ENCODE results near the gene EFCAB5. TPM values are rescaled to one million over a fixed set of nuclear protein-coding genes. Genes with fewer than 3 reads are reported as not detected.
"Not testable (repeated sequence)": the region's sequence is repeated elsewhere in the genome, so short reads cannot be mapped to it uniquely, and the experiment has no call there.

The EFCAB5 gene
- total RNA-seq, 1 experiment from 2014 or later = 0.07 TPM

DNA sequence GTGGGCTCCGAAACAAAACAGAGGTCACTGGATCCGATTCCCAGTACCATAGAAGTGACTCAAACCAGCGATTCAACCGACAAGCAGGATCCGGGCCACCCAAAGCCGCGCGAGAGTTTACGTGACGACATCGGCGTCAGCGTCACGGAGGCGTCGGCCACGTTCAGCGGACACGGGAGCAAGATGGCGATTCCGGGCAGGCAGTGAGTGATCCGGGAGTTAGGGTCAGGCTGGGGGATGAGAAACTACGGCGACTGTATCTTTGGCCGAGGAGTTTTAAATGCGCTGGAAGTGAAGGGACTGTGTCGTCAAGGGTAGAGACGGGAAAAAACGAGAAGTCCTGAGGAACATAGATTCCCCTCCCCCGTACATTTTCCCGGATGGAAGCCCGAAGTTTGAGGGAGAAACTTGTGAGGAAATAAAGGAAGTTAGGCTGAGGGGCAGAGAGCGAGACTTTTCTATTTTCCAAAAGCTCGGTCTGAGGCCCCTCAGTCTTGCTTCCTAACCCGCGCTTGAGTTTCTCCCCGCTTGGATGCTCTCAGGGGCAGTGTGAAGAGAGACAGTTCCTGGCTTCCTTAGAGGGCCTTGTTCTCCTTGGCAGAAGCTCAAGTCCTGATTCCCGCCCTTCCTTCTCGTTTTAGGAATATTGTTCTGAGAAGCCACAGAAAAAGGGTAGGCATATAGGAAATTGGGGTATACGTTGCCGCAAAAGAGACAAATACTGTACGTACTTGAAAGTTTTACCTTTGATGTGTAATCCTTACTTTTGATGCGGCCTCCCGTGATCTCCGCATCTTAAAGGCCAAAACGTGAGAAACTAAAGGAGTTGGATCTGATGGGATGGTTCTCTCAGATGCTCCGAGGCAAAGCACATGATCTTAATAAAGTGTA lies 175.5 kb downstream of the EFCAB5 start, which contains the start of gene NSRP1:
Gene NSRP1 (plus strand): TSS at position 156 of the 891 bp plus-strand sequence. CDS start 28 bp downstream, at position 184.
- H3K27me3 ChIP-seq (ENCODE audit: low read length) = no peaks in the 10 kb centered on the region
- H3K79me2 ChIP-seq (ENCODE audit: low read length) = peaks cover 51% of the 10 kb centered on the region
- H3K4me2 ChIP-seq (ENCODE audit: low read depth, low read length, poor library complexity, severe bottlenecking) = peak within 1 kb of the TSS; percentile 74
- peak within 1 kb of the TSS; percentile 97 for H3K4me3 ChIP-seq (ENCODE audit: low read length)
- H4K20me1 ChIP-seq (ENCODE audit: insufficient read depth, low read depth, low read length) = no peaks in the 10 kb centered on the region
- peak within 1 kb of the TSS; percentile 84 for H3K27ac ChIP-seq (ENCODE audit: low read length)
- peak; percentile 98 for DNase-seq
- H3K9me3 ChIP-seq (ENCODE audit: low read length) = no peaks in the 10 kb centered on the region
- peak within 1 kb of the TSS; percentile 64 for H2AFZ ChIP-seq (ENCODE audit: low read length)
- peak within 1 kb of the TSS; percentile 92 for H3K9ac ChIP-seq (ENCODE audit: low read length)
- peaks cover 19% of the 10 kb centered on the region for H3K4me1 ChIP-seq (ENCODE audit: low read length)
- H3K9me2 ChIP-seq (replicated peaks; ENCODE audit: insufficient read depth, low read length) = no peaks in the 10 kb centered on the region
- peaks cover 23% of the 10 kb centered on the region for H3K36me3 ChIP-seq (ENCODE audit: insufficient read depth, low read length)

GRCh38 chr17:30117675-30118081 lies 176.2 kb downstream of the EFCAB5 start:
- peak overlapping the region; percentile 74 for H3K4me2 ChIP-seq (ENCODE audit: low read depth, low read length, poor library complexity, severe bottlenecking)
- no peaks in the 10 kb centered on the region for H3K27me3 ChIP-seq (ENCODE audit: low read length)
- H3K27ac ChIP-seq (ENCODE audit: low read length) = peak overlapping the region; percentile 84
- peaks cover 57% of the 10 kb centered on the region for H3K79me2 ChIP-seq (ENCODE audit: low read length)
- H3K9me3 ChIP-seq (ENCODE audit: low read length) = no peaks in the 10 kb centered on the region
- H3K4me1 ChIP-seq (ENCODE audit: low read length) = peaks cover 19% of the 10 kb centered on the region
- no peaks in the 10 kb centered on the region for H3K9me2 ChIP-seq (replicated peaks; ENCODE audit: insufficient read depth, low read length)
- no peak overlapping the region for H2AFZ ChIP-seq (ENCODE audit: low read length)
- H4K20me1 ChIP-seq (ENCODE audit: insufficient read depth, low read depth, low read length) = no peaks in the 10 kb centered on the region
- H3K9ac ChIP-seq (ENCODE audit: low read length) = peak overlapping the region; percentile 92
- DNase-seq = peak; percentile 64
- peaks cover 24% of the 10 kb centered on the region for H3K36me3 ChIP-seq (ENCODE audit: insufficient read depth, low read length)
- H3K4me3 ChIP-seq (ENCODE audit: low read length) = peak overlapping the region; percentile 97

GRCh38 chr17:30118635-30119034 lies 177.2 kb downstream of the EFCAB5 start:
- not testable (repeated sequence) for H4K20me1 ChIP-seq (ENCODE audit: insufficient read depth, low read depth, low read length); H3K9me3 ChIP-seq (ENCODE audit: low read length); H3K27me3 ChIP-seq (ENCODE audit: low read length); DNase-seq; H2AFZ ChIP-seq (ENCODE audit: low read length); H3K9me2 ChIP-seq (replicated peaks; ENCODE audit: insufficient read depth, low read length)
- Histone ChIP-seq H3K4me3 (ENCODE audit: low read length) (peak overlapping the region; percentile 97), H3K27ac (ENCODE audit: low read length) (0 out of 2 replicates have a peak overlapping the region, but pooled peaks have one; percentile 84), H3K4me1 (ENCODE audit: low read length) (peaks cover 19% of the 10 kb centered on the region), H3K9ac (ENCODE audit: low read length) (peak overlapping the region; percentile 92), H3K36me3 (ENCODE audit: insufficient read depth, low read length) (peaks cover 24% of the 10 kb centered on the region), H3K4me2 (ENCODE audit: low read depth, low read length, poor library complexity, severe bottlenecking) (peak overlapping the region; percentile 74), H3K79me2 (ENCODE audit: low read length) (peaks cover 66% of the 10 kb centered on the region)

- Histone ChIP-seq H3K4me3 (ENCODE audit: low read length) (no peak overlapping the region), H3K27ac (ENCODE audit: low read length) (no peak overlapping the region), H3K4me1 (ENCODE audit: low read length) (peaks cover 20% of the 10 kb centered on the region; the same call in 1 of the 2 replicates), H3K9me3 (ENCODE audit: low read length) (no peaks in the 10 kb centered on the region), H3K27me3 (ENCODE audit: low read length) (no peaks in the 10 kb centered on the region), H2AFZ (ENCODE audit: low read length) (no peak overlapping the region), H3K9me2 (replicated peaks; ENCODE audit: insufficient read depth, low read length) (no peaks in the 10 kb centered on the region), H3K4me2 (ENCODE audit: low read depth, low read length, poor library complexity, severe bottlenecking) (no peak overlapping the region), H3K36me3 (ENCODE audit: insufficient read depth, low read length) (peaks cover 55% of the 10 kb centered on the region), H3K9ac (ENCODE audit: low read length) (no peak overlapping the region), H3K79me2 (ENCODE audit: low read length) (peaks cover 92% of the 10 kb centered on the region), H4K20me1 (ENCODE audit: insufficient read depth, low read depth, low read length) (0 out of 2 replicates have a peak, but pooled peaks cover 3% of the 10 kb centered on the region)
- no peak for DNase-seq
Observed at GRCh38 chr17:30124273-30124796, 182.9 kb downstream of the EFCAB5 start.

DNA sequence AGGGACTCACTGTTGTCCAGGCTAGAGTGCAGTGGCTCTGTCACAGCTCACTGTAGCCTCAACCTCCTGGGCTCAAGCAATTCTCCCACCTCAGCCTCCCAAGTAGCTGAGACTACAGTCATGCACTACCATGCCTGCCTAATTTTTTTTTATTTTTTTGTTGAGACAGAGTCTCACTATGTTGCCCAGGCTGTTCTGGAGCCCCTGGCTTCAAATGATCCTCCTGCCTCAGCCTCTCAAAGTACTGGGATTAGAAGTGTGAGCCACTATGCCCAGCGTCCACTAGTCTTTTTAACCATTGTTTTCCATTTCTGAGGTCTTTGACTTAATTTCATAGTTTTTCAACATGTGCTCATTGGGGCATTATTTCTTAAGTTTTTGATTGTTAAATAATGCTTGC lies 188.7 kb downstream of the EFCAB5 start:
- H3K79me2 ChIP-seq (ENCODE audit: low read length) = peaks cover 90% of the 10 kb centered on the region

DNA sequence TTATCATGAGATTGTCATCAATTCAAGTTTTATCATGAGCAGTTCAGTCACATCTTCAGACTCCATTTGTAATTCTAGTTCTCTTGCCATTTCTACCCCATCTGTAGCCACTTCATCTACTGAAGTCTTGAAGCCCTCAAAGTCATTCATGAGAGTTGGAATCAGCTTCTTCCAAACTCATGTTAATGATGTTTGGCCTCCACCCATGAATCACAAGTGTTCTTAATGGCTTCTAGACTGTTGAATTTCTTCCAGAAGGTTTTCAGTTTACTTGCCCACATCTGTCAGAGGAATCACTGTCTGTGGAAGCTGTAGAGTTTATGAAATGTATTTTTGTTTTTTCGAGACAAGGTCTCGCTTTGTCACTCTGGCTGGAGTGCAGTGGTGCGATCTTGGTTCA lies 191.2 kb downstream of the EFCAB5 start:
- no peak overlapping the region for H3K9ac ChIP-seq (ENCODE audit: low read length)
- H4K20me1 ChIP-seq (ENCODE audit: insufficient read depth, low read depth, low read length) = no peaks in the 10 kb centered on the region
- H3K27me3 ChIP-seq (ENCODE audit: low read length) = no peaks in the 10 kb centered on the region
- peaks cover 41% of the 10 kb centered on the region; the same call in 1 of the 2 replicates for H3K36me3 ChIP-seq (ENCODE audit: insufficient read depth, low read length)
- H3K4me1 ChIP-seq (ENCODE audit: low read length) = no peaks in the 10 kb centered on the region
- H3K9me2 ChIP-seq (replicated peaks; ENCODE audit: insufficient read depth, low read length) = no peaks in the 10 kb centered on the region
- peaks cover 81% of the 10 kb centered on the region for H3K79me2 ChIP-seq (ENCODE audit: low read length)
- H3K9me3 ChIP-seq (ENCODE audit: low read length) = no peaks in the 10 kb centered on the region
- no peak overlapping the region for H3K27ac ChIP-seq (ENCODE audit: low read length)
- no peak overlapping the region for H3K4me2 ChIP-seq (ENCODE audit: low read depth, low read length, poor library complexity, severe bottlenecking)
- H3K4me3 ChIP-seq (ENCODE audit: low read length) = no peak overlapping the region
- DNase-seq = no peak
- no peak overlapping the region for H2AFZ ChIP-seq (ENCODE audit: low read length)

More for the DNA sequence above, 188.7 kb downstream of the EFCAB5 start:
- Histone ChIP-seq H3K4me2 (ENCODE audit: low read depth, low read length, poor library complexity, severe bottlenecking) (no peak overlapping the region), H3K27ac (ENCODE audit: low read length) (no peak overlapping the region), H3K4me1 (ENCODE audit: low read length) (peaks cover 10% of the 10 kb centered on the region; the same call in 1 of the 2 replicates), H2AFZ (ENCODE audit: low read length) (no peak overlapping the region), H3K4me3 (ENCODE audit: low read length) (no peak overlapping the region), H3K9ac (ENCODE audit: low read length) (no peak overlapping the region), H4K20me1 (ENCODE audit: insufficient read depth, low read depth, low read length) (0 out of 2 replicates have a peak, but pooled peaks cover 3% of the 10 kb centered on the region), H3K9me3 (ENCODE audit: low read length) (no peaks in the 10 kb centered on the region), H3K27me3 (ENCODE audit: low read length) (no peaks in the 10 kb centered on the region), H3K36me3 (ENCODE audit: insufficient read depth, low read length) (peaks cover 58% of the 10 kb centered on the region; the same call in 1 of the 2 replicates), H3K9me2 (replicated peaks; ENCODE audit: insufficient read depth, low read length) (no peaks in the 10 kb centered on the region)
- no peak for DNase-seq

DNA sequence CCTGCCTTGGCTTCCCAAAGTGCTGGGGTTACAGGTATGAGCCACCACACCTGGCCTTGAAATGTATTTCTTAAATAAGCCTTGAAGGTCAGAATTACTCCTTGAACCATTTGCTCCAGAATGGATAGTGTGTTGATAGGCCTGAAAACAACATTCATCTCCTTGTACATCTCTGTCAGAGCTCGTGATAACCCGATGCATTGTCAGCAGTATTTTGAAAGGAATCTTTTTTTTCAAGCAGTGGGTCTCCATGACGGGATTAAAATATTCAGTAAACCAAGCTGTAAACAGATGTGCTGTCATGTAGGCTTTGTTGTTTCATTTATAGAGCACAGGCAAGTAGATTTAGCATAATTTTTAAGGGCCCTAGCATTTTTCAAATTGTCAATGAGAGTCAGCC lies 191.8 kb downstream of the EFCAB5 start:
- Histone ChIP-seq H3K27me3 (ENCODE audit: low read length) (no peaks in the 10 kb centered on the region), H3K9me2 (replicated peaks; ENCODE audit: insufficient read depth, low read length) (no peaks in the 10 kb centered on the region), H3K9ac (ENCODE audit: low read length) (no peak overlapping the region), H3K4me1 (ENCODE audit: low read length) (no peaks in the 10 kb centered on the region), H3K79me2 (ENCODE audit: low read length) (peaks cover 87% of the 10 kb centered on the region), H2AFZ (ENCODE audit: low read length) (no peak overlapping the region), H3K36me3 (ENCODE audit: insufficient read depth, low read length) (peaks cover 45% of the 10 kb centered on the region), H3K4me3 (ENCODE audit: low read length) (no peak overlapping the region), H3K9me3 (ENCODE audit: low read length) (no peaks in the 10 kb centered on the region), H3K4me2 (ENCODE audit: low read depth, low read length, poor library complexity, severe bottlenecking) (no peak overlapping the region), H3K27ac (ENCODE audit: low read length) (no peak overlapping the region), H4K20me1 (ENCODE audit: insufficient read depth, low read depth, low read length) (no peaks in the 10 kb centered on the region)
- DNase-seq = no peak

DNA sequence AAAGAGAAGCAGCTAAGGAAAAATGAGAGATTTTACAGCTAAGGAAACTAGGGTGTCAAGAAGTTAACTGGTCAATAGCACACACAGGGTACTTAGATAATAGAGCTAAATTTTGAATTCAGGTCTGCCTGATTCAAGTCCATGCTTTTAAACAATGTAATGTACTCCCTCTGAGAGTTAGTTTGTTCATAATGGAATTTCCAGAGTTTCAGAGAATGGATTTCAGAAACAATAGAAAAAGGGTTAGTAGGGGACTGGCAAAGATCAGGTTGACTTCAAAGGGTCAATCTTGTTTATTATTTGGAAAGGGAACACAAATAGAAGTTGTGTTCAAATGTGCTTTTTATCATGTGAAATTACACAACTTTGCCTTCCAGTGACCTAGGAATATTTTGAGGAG lies 193.1 kb downstream of the EFCAB5 start:
- no peak overlapping the region for H3K9ac ChIP-seq (ENCODE audit: low read length)

More for the DNA sequence above, 193.1 kb downstream of the EFCAB5 start:
- Histone ChIP-seq H4K20me1 (ENCODE audit: insufficient read depth, low read depth, low read length) (no peaks in the 10 kb centered on the region), H3K27ac (ENCODE audit: low read length) (no peak overlapping the region), H3K4me2 (ENCODE audit: low read depth, low read length, poor library complexity, severe bottlenecking) (no peak overlapping the region), H3K9me2 (replicated peaks; ENCODE audit: insufficient read depth, low read length) (no peaks in the 10 kb centered on the region), H3K4me1 (ENCODE audit: low read length) (no peaks in the 10 kb centered on the region), H3K27me3 (ENCODE audit: low read length) (no peaks in the 10 kb centered on the region), H3K79me2 (ENCODE audit: low read length) (peaks cover 85% of the 10 kb centered on the region), H3K9me3 (ENCODE audit: low read length) (no peaks in the 10 kb centered on the region), H3K4me3 (ENCODE audit: low read length) (no peak overlapping the region), H3K36me3 (ENCODE audit: insufficient read depth, low read length) (peaks cover 39% of the 10 kb centered on the region), H2AFZ (ENCODE audit: low read length) (no peak overlapping the region)
- DNase-seq = no peak
